ENCODE results near the gene FCN1. TPM values are rescaled to one million over a fixed set of nuclear protein-coding genes. Genes with fewer than 3 reads are reported as not detected.

Gene FCN1
- total RNA-seq, 1 donor from 2014 or later = 3.1 TPM

DNA sequence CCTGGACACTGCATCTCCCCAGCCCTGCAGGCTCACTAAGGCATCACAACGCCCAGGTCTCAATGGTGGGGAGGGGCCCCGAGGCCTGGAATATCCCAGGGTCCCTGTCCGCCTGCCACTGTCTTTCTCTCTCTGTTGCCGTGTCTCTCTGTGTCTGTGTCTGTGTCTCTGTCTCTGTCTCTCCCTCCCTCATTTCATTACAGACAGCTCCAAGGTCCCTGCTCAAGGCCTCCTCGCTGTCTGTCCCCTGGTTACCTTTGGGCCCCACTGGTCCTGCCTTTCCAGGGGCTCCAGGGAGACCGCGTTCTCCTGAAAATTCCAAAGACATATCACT lies 3.2 kb downstream of the FCN1 start:
- peak; percentile 4 for DNase-seq (ENCODE audit: low spot score)

DNA sequence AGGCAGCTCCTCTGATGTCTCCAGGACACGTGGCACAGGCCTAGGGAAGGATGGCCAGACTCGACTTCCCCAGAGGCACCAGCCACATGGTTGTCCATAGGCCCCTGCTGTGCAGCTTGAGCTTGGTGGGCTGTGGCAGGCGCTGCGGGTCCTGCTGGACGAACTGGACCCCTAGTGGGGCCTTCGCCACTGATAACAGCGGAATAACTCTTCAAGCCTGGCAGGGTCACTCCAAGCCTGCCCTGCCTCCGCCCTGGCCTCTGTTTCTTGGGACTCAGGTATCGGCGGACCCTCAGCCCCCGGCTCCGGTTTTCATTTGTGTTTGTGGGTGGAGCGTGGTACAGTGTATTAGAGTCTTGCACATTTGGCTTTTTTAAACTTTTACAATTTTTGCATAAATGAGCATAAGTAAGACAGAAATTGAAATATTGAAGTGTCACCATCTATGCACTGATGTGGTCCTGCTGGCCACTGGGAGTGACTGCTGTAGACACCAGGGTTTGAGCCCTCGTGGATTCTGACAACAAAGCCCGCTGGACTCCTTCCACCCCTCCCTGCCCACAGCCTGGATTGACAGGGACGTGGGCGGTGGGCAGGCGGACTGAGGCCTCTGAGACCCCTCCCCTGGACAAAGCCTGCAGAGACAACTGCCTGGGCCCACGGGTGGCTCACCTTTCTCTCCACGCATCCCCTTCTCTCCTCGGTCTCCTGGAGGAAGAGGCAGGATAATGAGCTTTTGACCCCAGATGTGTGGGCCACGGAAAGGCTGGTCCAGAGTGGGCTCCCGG lies 3.8 kb downstream of the FCN1 start:
- peak; percentile 40 for DNase-seq (ENCODE audit: low spot score)

DNA sequence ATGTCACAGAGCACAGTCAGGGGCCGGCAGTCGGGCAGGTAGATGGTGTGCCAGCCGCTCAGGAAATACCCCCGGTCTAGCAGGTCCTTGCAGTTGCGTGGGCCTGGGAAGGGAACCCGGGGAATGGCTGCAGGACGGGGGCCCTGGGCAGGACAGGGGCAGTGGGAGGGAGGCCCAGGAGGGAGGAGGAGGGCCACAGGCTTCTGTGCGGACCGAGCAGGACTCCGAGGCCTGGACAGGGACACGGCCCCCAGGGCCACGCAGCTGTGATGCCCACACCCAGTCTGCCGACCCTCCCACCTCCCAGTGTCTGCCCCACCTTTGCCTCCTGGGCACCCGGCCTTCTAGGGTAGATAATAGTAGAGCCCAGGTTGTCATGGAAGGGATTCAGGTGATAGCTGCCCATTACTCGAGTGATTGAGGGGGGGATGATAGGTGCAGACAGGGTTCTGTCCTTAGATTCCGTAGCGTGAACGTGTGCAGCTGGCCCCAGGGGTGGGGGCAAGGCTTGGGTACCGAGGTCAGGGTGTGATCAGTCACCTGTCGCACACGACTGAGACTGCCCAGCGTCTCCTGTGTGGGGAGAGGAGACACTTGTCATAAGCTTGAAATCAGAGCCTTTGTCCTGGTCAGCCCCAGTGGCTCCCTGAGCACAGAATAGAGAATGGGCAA lies 4.5 kb downstream of the FCN1 start:
- DNase-seq (ENCODE audit: low spot score) = peak; percentile 23

DNA sequence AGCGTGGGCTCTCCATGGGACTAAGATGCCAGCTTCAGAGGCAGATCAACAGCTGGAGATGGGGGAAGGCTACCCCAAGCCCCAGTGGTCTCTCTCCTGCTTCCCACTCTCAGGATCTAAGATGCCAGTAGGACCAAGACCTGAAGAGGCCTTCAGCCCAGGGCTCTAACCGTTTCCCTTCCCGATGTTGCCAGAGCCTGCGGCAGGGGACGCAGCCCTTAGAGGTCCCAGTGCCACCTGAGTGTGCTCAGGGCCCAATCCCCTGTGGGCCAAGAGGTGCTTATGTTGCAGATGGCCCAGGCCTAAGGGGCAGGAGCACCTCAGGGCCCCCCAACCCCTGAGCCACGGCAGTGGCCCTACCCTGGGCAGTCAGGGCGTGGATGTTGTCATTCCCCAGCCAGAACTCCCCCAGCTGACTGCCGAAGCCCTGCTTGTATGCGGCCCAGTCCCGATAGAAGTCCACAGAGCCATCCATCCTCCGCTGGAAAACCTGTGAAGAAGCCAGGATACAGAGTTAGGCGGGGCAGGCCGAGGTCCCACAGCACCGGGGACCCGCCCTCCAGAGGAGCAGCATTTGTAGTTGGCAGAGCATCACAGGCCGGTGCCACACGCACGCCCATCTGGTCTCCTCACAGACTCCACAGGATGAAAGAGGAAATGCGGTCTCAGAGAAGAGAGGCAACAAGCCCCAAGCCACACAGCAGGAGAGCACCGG lies 5.4 kb downstream of the FCN1 start:
- DNase-seq (ENCODE audit: low spot score) = peak; percentile 35

DNA sequence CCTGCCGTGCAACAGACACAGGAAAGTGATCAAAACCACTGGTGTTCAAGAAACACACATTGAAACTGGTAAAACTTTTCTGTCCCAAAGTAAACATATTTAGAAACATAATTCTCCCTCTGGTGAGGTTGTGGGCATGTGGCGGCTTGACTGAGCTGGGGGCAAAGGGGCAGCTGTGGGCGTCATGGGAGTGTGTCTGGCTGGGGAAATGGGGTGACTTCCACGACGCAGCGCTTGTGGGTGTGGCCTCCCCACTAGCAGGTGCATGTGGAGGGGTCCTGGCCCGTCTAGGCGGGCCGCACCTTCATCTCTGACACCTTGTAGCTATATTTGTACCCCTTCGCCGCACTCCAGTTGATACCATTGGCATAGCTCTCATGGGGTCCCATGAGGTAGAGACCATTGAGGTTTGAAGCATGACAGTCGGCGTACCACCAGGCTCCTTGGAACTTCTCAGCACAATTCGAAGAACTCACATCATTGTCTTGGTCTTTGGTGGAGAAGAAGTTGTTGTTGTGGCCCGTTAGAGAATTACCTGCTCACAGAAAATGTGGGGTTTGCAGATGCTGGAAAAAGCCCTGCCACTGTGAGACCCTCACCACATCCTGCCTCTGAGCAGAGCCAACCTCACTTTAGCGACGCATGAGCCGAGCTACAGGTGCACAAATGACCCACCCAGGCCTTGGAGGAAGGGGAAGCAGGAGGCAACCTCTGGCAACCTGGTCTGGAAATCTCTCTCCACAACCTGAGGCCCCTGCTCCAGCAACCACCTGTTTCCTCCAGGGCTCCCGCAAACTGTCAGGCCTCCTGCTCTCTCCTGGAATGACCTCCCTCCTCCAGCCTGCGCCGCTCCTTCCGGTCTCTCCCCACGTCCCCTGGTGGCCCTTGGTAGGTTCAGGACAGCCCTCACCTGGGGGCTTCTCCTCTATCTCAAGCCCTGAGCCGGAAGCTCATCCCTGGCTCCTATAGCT lies 7.9 kb downstream of the FCN1 start:
- peak; percentile 29 for DNase-seq (ENCODE audit: low spot score)

DNA sequence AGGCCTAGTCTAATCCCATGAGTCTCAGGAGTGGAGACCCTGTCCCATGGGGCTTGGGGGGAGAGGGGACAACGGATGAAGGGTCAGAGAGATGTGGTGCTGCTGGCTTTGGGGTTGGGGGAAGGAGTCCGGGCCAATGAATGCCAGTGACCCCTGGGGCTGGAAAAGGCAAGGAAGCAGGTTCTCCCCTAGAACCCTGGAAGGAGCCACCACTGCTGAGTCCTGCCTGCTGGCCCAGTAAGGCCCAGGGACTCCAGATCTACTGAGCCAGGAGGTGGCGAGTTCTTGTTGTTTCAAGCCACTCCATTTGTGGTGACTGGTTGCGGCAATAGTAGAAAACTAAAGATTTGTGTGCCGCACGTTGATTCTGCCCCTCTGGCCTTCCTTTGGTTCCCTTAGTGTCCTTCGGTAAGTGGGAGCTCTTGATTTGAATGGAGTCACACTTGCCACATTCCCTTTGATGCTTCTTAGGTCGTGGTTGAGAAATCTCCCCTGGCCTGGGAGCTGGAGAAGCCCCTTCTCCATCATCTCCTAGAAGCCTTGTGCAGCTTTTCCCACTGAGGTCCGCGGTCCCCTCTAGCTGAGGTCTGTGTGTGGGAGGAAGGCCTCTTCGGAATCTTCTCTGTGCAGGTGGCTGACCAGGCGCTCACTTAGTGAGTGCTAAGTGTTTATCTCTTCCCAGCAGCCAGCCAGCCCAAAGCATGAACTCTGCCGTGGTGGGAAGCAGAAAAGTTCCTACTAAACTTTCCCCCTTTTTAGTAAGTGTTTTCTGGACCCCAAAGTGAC lies 9.0 kb downstream of the FCN1 start:
- DNase-seq (ENCODE audit: low spot score) = peak; percentile 18

DNA sequence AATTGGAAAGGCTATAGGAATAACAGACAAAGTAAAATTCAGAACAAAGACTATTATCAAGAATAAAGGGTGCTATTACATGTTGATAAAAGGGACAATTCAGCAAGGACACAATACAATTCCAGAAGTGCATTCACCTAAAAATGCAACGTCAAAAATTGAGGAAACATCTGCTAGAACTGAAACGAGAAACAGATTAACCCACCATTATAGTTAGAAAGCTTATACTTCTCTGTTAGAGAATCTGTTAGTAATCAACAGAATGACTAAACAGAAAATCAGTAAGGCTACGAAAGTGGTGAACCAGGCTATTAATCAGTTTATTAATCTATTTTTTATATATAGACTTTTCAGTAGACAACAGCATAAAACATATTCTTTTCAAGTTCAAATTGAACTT lies 14.8 kb downstream of the FCN1 start:
- no peak for DNase-seq (ENCODE audit: low spot score)

DNA sequence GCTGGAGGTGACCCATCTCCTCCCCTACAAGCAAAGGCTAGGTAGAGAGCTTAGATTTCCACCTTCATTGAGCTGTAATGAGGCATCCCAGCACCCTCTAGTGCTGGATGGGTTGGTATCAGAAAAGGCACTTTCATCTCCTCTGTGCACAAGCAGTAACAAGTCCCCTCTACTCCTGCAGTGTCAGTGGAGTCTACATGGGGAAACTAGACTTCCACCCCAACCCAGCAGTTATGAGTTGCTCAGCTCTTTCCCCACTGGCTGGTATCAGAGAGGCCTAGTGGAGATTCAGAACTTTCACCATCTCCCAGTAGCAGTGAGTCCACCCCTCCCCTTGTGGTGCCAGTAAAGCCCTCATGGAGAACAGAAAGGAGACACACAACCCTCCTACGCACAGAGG lies 17.9 kb downstream of the FCN1 start:
- no peak for DNase-seq (ENCODE audit: low spot score)

DNA sequence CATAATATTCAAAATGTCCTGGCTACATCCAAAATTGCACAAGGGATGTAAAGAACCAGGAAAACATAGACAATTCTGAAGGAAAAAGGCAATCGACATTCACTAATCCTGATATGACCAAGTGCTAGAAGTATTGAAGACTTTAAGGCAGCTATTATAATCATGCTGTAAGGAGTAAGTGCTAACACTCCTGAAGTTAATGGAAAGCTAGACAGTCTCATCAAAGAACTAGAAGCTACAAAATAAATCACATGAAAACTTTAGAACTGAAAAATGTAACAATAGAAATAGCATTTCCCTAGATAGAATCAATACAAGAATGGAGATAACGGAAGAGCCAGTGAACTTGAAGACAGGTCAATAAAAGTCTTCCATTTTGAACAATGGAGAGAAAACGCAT lies 18.5 kb downstream of the FCN1 start:
- no peak for DNase-seq (ENCODE audit: low spot score)

DNA sequence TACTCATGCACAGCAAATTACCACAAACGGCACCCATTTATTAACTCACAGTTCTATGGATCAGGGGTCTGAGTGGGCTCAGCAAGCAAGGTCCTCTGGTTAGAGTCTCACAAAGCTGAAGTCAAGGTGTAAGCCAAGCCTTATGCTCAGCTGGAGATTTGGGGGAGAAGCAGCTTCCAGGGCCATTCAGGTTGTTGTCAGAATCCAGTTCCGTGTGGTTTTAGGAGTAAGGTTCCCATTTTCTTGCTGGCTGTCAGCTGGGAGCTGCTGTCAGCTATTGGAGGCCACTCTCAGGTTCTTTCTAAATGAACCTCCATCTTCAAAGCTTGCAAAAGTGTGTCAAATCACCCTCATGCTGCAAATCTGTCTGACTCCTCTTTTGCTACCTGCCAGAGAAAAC lies 19.4 kb downstream of the FCN1 start:
- no peak for DNase-seq (ENCODE audit: low spot score)

DNA sequence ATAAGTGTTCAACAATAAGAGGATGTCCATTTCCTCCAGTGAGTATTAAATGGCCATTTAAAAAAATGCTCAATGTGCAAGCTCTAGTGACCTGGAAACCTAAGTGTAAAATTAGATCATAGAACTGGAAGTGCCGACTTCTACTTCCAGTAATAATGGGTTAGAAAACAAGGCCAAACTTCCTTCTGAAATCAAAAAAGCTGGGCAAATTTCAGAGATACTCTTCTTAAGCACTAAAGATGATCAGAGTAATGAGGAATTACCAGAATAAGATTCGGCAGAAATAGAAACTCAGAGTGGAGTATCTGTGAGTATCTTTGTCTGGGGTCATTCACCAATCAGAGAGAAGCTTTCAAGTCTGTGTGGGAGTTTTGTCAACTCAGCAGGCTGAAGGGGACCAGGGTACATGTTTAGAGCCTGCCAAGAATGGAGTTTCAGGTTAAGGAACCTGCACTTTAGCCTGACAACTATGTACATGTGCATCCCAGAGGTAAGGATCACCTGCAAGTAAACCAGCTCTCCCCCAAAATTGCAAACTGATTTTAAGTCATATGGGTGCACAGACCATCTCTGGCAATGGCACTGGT lies 20.0 kb downstream of the FCN1 start:
- no peak for DNase-seq (ENCODE audit: low spot score)

DNA sequence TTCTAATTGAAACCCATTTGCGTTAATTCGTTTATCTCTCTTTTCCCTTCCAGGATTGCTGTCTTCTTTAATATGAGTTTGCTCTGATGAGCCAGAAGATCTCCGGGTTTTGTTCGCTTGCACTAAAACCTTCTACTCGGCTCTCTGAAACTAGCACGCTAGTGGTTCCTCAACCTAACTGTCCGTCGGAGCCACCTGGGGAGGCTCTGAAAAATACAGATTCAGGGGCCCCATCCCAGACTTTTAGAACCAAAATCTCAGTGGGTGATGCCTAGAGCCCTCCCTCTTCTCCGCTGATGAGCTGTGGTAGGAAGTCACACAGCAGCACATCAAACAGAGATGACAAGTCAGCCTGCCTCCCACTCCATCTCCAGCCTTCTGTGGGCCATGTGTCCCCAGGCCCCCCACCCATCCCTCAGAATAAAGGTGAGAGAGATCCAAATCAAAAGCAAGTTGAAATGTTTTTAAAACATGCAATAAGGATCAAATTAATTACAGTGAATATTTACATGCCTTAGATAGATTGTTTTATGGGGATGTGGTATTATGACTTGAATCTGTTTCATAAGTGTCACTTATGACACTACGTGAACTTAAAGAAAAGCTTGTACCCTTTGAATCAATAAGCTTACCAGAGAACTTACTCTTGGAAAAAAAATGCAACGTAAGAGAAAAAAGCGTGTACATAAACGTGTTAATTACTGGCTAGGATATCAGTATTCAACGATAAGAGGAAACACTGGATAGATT lies 20.7 kb downstream of the FCN1 start:
- DNase-seq (ENCODE audit: low spot score) = no peak

DNA sequence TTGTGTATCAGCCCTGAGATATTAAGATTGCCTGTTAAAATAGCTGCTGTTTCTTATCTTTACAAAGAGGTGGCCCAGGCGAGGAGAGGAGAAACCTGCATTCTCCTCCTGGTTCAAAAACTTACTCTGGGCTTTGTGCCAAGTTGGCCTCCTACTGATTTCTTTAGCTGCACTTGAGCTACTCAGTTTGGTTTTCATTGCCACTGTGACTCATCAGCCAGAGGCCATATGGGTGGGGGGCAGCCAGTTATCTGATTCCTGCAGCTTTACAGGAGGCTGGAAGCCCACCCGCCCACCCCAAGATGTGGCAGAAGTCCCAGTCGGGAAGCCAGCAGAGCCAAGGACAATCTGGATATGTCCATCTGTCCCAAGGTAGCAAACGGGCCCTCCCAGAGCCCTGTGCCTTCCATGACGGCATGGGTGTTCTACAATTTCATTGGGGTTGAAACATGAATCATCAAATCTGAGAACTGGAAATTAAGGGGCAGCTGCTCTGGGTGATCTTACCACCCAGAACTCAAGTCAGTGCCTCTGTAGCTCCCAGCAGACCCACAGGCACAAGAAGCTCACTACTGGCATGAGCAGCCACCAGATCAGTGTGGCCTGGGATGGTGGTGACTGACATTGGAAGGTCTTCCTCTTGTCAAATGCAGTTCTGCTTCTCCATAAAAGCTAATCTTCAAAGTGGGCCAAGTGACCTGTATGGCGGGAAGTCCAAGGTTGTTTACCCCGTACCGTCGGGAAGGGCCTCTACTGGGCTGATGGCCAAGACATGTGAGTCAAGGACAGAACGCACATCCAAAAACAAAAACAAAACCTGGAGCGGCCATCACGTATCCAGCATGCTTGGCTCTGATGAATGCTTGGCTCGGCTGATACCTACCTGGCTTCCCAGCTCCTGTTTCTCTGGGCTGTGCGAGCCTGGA lies 21.5 kb downstream of the FCN1 start:
- peak; percentile 65 for DNase-seq (ENCODE audit: low spot score)

DNA sequence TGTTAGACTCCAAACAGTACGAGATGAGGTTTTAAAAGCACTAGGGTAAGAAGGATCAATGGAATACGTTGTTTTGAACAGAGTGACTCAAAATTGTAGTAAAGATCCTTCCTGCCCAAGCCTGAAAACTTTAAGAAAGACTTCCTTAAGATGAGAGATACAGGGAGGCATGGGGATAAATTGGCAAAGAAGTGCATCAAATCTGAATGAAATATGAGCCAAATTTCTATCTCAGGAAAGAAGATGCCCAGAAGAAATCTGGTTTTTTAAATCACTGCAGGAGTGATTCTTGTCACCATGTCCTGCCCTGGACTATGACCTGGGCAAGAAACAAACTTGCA lies 22.2 kb downstream of the FCN1 start:
- no peak for DNase-seq (ENCODE audit: low spot score)

DNA sequence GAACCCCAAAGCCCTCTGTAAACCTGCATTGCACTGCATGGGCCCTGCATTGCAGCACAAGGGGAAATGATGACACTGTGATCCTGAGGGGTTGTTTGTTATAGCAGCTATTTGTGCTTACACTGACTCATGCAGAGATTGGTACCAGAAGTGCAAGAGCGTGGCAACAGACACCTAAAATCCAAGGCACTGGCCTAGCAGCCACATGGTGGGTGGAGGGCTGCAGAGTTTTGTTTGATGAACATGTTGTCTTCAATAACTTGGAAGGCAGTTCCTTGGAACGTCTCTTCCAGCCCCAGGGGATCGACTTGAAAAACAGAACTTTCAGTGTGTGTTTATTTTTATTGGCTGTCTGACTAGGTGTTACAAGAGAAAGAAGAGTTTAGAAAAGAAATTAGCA lies 22.6 kb downstream of the FCN1 start:
- DNase-seq (ENCODE audit: low spot score) = no peak

DNA sequence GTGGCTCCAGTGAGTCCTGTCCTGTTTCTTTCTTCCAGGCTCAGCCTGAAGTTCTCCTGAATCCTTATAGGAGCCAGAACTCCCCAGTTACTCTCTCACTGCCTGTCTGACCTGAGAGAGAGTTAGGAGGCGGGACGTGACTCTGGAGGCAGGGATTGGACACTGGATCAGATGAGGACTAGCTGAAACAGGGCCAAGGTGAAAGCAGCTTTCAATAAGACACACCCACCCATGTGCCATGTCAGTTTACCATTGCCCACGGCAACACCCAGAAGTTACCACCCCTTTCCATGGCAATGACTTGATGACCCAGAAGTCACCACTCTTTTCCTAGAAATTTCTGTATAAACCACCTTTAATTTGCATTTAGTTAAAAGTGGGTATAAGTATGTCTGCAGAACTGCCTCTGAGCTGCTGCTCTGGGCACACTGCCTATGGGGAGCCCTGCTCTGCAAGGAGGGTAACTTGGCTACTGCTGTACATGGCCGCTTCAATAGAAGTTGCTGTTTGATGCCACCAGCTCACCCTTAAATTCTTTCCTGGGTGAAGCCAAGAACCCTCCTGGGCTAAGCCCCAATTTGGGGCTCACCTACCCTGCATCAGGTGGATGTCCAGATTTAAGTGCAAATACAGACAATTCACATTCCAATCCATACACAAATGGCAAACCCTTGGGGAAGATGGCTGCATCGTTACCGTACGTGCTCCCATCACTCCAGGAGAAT lies 23.4 kb downstream of the FCN1 start:
- DNase-seq (ENCODE audit: low spot score) = no peak

DNA sequence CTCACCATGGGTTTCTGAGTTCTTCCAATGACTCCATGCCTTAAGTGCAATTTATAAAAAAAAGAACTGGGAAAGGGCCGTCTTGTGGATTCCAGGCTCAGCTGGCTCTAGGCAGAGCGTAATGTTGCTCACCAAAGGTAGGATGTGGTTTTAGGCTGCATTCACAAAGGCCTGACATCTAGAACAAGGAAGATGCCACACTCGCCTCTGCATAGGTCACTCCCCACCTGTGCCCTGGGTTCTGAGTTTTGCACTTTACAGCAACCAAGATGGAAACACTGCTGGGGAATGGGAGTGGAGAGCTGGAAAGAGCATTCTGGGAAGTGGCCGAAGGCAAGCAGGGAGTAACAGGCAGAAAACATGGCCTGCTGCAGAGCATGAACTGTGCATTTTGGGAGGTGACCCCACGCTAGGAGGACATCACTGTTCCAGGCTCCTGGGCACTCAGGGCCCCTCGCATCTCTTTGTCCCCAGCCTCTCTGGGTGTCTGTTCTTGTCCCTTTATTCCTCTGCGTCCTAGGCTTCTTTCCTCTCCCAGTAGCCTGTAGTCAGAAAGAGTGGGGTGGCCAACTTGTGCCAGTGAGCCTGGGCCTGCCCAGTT lies 24.8 kb downstream of the FCN1 start:
- DNase-seq (ENCODE audit: low spot score) = no peak

DNA sequence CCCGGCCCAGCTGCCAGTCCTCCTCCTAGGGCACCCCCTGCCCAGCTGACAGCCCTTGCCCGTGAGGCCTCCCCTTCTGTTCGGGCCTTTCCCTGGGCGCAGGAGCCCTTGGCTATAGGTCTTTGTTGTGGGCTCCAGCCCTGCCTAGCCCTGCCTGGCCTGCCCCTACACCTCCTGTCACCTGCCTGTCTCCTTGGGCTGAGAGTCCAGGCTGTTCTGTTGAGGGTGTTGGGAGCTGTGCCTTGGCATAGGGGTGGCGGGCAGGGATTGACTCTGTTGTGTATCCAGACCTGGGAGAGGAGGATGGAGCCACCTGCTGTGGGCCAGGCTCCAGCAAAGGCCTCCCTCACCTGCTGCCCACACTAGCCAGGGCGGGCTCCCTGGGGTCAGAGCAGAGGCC lies 25.5 kb downstream of the FCN1 start:
- DNase-seq (ENCODE audit: low spot score) = no peak

Data from ureter (tissue), 1 donor.